ENCODE results near the gene ATP8B3. TPM values are rescaled to one million over a fixed set of nuclear protein-coding genes. Genes with fewer than 3 reads are reported as not detected.

The ATP8B3 gene
- total and polyA plus RNA-seq, 9 of the 15 experiments (the other 6 are each of a cell fraction or from before 2014, with no cell fraction given) = 1.2 to 12.3 (median 3.8) TPM

- TF ChIP-seq HBP1 (CRISPR knock-in tag; IDR thresholded peaks at IDR 0.05) (no peak), CEBPB (tag; IDR thresholded peaks at IDR 0.05) (no peak), ZNF175 (CRISPR knock-in tag; IDR thresholded peaks at IDR 0.05; ENCODE audit: low read depth) (no peak), SRSF7 (optimal IDR thresholded peaks at IDR 0.05; ENCODE audit: low read depth, low read length) (no peak), SIX5 (IDR thresholded peaks at IDR 0.05; ENCODE audit: borderline replicate concordance in 1 of 2, insufficient read depth in 1 of 2, low read depth in 1 of 2, low read length in 2 of 2) (no peak), SP1 (CRISPR knock-in tag; IDR thresholded peaks at IDR 0.05) (no peak), ZNF668 (CRISPR knock-in tag; IDR thresholded peaks at IDR 0.05) (no peak), NEUROD1 (IDR thresholded peaks at IDR 0.05; ENCODE audit: borderline replicate concordance, low read depth, low read length, partially characterized antibody) (no peak), MED1 (CRISPR knock-in tag; IDR thresholded peaks at IDR 0.05; ENCODE audit: borderline replicate concordance) (no peak), CLOCK (CRISPR knock-in tag; IDR thresholded peaks at IDR 0.05; ENCODE audit: borderline replicate concordance) (no peak), KDM4B (IDR thresholded peaks at IDR 0.05; ENCODE audit: borderline replicate concordance in 2 of 2, low read depth in 1 of 2) (no peak), XRCC3 (IDR thresholded peaks at IDR 0.05) (no peak), HSF4 (CRISPR knock-in tag; IDR thresholded peaks at IDR 0.05; ENCODE audit: borderline replicate concordance) (no peak), TCF15 (CRISPR knock-in tag; IDR thresholded peaks at IDR 0.05) (no peak), NFIC (IDR thresholded peaks at IDR 0.05) (no peak), GTF2B (IDR thresholded peaks at IDR 0.05; ENCODE audit: extremely low read depth, insufficient read length) (no peak), RNF219 (CRISPR knock-in tag; IDR thresholded peaks at IDR 0.05) (no peak), IFI16 (CRISPR knock-in tag; IDR thresholded peaks at IDR 0.05) (no peak), ARID2 (IDR thresholded peaks at IDR 0.05) (no peak), PTBP1 (IDR thresholded peaks at IDR 0.05; ENCODE audit: low read depth, low read length) (no peak), PHB2 (IDR thresholded peaks at IDR 0.05; ENCODE audit: low read depth) (no peak), CBFB (CRISPR knock-in tag; IDR thresholded peaks at IDR 0.05) (no peak), NBN (IDR thresholded peaks at IDR 0.05; ENCODE audit: low read depth) (no peak), SUPT5H (IDR thresholded peaks at IDR 0.05) (no peak)
Measured at GRCh38 chr19:1855828-1856255, 43.8 kb upstream of the ATP8B3 start (continued).
